ENCODE measurements around the gene ZMAT2. TPM values are rescaled to one million over a fixed set of nuclear protein-coding genes. Genes with fewer than 3 reads are reported as not detected.
"Not testable (repeated sequence)": the region's sequence is repeated elsewhere in the genome, so short reads cannot be mapped to it uniquely, and the experiment has no call there.

ZMAT2 gene
- total RNA-seq, 2 experiments from 2014 or later: 43.3 to 47.4 TPM

- Mint-ChIP-seq H3K27ac (no peak overlapping the region), H3K9me3 (ENCODE audit: insufficient read depth) (no peaks in the 10 kb centered on the region), H3K4me1 (ENCODE audit: low read depth) (peaks cover 18% of the 10 kb centered on the region), H3K4me3 (peak overlapping the region; percentile 96), H3K27me3 (ENCODE audit: low read depth) (peaks cover 5% of the 10 kb centered on the region), H3K36me3 (ENCODE audit: low read depth) (peaks cover 13% of the 10 kb centered on the region)
- no peak for ATAC-seq
- no peak for DNase-seq
- POLR2A ChIA-PET: interaction anchor here (1.1 to 4.7 kb wide), 3 partner anchors 11 to 64 kb away, joined by 4 to 22 read pairs (median 16); partner anchors contain the start of genes IK, NDUFA2 and ZMAT2
- CTCF ChIA-PET: interaction anchor here (0.8 to 2.0 kb wide), 10 partner anchors 9 to 360 kb away, joined by 3 to 10 read pairs (median 5); partner anchors contain the start of genes HARS1, IK, NDUFA2 and ZMAT2
These were observed 11.5 kb downstream of the ZMAT2 start for GRCh38 chr5:140711794-140712193.

- peaks cover 18% of the 10 kb centered on the region for H3K4me1 Mint-ChIP-seq (ENCODE audit: low read depth)
- ChIA-PET POLR2A (no interaction called here), CTCF (no interaction called here)
- H3K27me3 Mint-ChIP-seq (ENCODE audit: low read depth): peaks cover 5% of the 10 kb centered on the region
- ATAC-seq (no peak), DNase-seq (no peak)
- H3K4me3 Mint-ChIP-seq: no peak overlapping the region
- no peaks in the 10 kb centered on the region for H3K9me3 Mint-ChIP-seq (ENCODE audit: insufficient read depth)
- H3K27ac Mint-ChIP-seq: no peak overlapping the region
- peaks cover 5% of the 10 kb centered on the region for H3K36me3 Mint-ChIP-seq (ENCODE audit: low read depth)
These were observed 13.4 kb downstream of the ZMAT2 start for GRCh38 chr5:140713562-140714094.

GRCh38 chr5:140716238-140716637 is 16.0 kb downstream of the ZMAT2 start:
- DNase-seq; H3K27me3 Mint-ChIP-seq (ENCODE audit: low read depth); H3K27ac Mint-ChIP-seq; H3K9me3 Mint-ChIP-seq (ENCODE audit: insufficient read depth); H3K36me3 Mint-ChIP-seq (ENCODE audit: low read depth); POLR2A ChIA-PET; H3K4me3 Mint-ChIP-seq; ATAC-seq: not testable (repeated sequence)
- CTCF ChIA-PET: interaction anchor here (0.8 kb wide), 1 partner anchor 343 kb away, joined by 5 read pairs; no protein-coding TSS in a partner anchor
- H3K4me1 Mint-ChIP-seq (ENCODE audit: low read depth): peaks cover 10% of the 10 kb centered on the region

GRCh38 chr5:140718266-140718592 is 18.0 kb downstream of the ZMAT2 start:
- no peaks in the 10 kb centered on the region for H3K9me3 Mint-ChIP-seq (ENCODE audit: insufficient read depth)
- H3K4me1 Mint-ChIP-seq (ENCODE audit: low read depth): peaks cover 2% of the 10 kb centered on the region
- POLR2A ChIA-PET: interaction anchor here (1.1 kb wide), 1 partner anchor 70 kb away, joined by 4 read pairs; no protein-coding TSS in a partner anchor
- ATAC-seq (no peak), DNase-seq (no peak)
- peaks cover 16% of the 10 kb centered on the region for H3K27me3 Mint-ChIP-seq (ENCODE audit: low read depth)
- CTCF ChIA-PET: interaction anchor here (3.8 kb wide), 1 partner anchor 355 kb away, joined by 15 read pairs; no protein-coding TSS in a partner anchor
- no peak overlapping the region for H3K27ac Mint-ChIP-seq
- H3K4me3 Mint-ChIP-seq: no peak overlapping the region
- no peaks in the 10 kb centered on the region for H3K36me3 Mint-ChIP-seq (ENCODE audit: low read depth)

- peaks cover 19% of the 10 kb centered on the region for H3K27me3 Mint-ChIP-seq (ENCODE audit: low read depth)
- H3K9me3 Mint-ChIP-seq (ENCODE audit: insufficient read depth); POLR2A ChIA-PET; H3K4me1 Mint-ChIP-seq (ENCODE audit: low read depth); H3K36me3 Mint-ChIP-seq (ENCODE audit: low read depth); DNase-seq; ATAC-seq; H3K27ac Mint-ChIP-seq; H3K4me3 Mint-ChIP-seq: not testable (repeated sequence)
- CTCF ChIA-PET: interaction anchor here (1.3 to 3.8 kb wide), 7 partner anchors 9 to 482 kb away, joined by 3 to 15 read pairs (median 7); no protein-coding TSS in a partner anchor
These were observed 20.5 kb downstream of the ZMAT2 start for GRCh38 chr5:140720738-140721137.

- H3K9me3 Mint-ChIP-seq (ENCODE audit: insufficient read depth); H3K4me3 Mint-ChIP-seq; ATAC-seq; DNase-seq; H3K36me3 Mint-ChIP-seq (ENCODE audit: low read depth); H3K27ac Mint-ChIP-seq: not testable (repeated sequence)
- CTCF ChIA-PET: interaction anchor here (1.4 to 3.8 kb wide), 5 partner anchors 349 to 691 kb away, joined by 3 to 15 read pairs (median 8); partner anchors contain the start of gene PCDHGA10
- Mint-ChIP-seq H3K4me1 (ENCODE audit: low read depth) (peaks cover 14% of the 10 kb centered on the region), H3K27me3 (ENCODE audit: low read depth) (peaks cover 24% of the 10 kb centered on the region)
- POLR2A ChIA-PET: interaction anchor here (1.2 kb wide), 1 partner anchor 18 kb away, joined by 3 read pairs; no protein-coding TSS in a partner anchor
These were observed 21.1 kb downstream of the ZMAT2 start for GRCh38 chr5:140721395-140721794.

- DNase-seq (peak; percentile 86), ATAC-seq (peak; percentile 94)
- Mint-ChIP-seq H3K36me3 (ENCODE audit: low read depth) (no peaks in the 10 kb centered on the region), H3K4me1 (ENCODE audit: low read depth) (peaks cover 14% of the 10 kb centered on the region), H3K27ac (peak overlapping the region; percentile 80), H3K27me3 (ENCODE audit: low read depth) (peaks cover 26% of the 10 kb centered on the region), H3K9me3 (ENCODE audit: insufficient read depth) (no peaks in the 10 kb centered on the region), H3K4me3 (peak overlapping the region; percentile 79)
- POLR2A ChIA-PET: interaction anchor here (0.7 to 1.1 kb wide), 3 partner anchors 15 to 594 kb away, joined by 3 to 4 read pairs (median 3); no protein-coding TSS in a partner anchor
- CTCF ChIA-PET: interaction anchor here (0.6 to 2.1 kb wide), 12 partner anchors 15 to 893 kb away, joined by 3 to 8 read pairs (median 4); partner anchors contain the start of genes DIAPH1, IK, NDUFA2 and TAF7
These were observed 25.7 kb downstream of the ZMAT2 start for GRCh38 chr5:140725799-140726471.

GRCh38 chr5:140733098-140733497 is 32.9 kb downstream of the ZMAT2 start:
- ChIA-PET POLR2A (no interaction called here), CTCF (no interaction called here)
- no peak for DNase-seq
- H3K9me3 Mint-ChIP-seq (ENCODE audit: insufficient read depth): no peaks in the 10 kb centered on the region
- H3K4me1 Mint-ChIP-seq (ENCODE audit: low read depth): no peaks in the 10 kb centered on the region
- H3K27ac Mint-ChIP-seq: no peak overlapping the region
- H3K36me3 Mint-ChIP-seq (ENCODE audit: low read depth): no peaks in the 10 kb centered on the region
- no peak overlapping the region for H3K4me3 Mint-ChIP-seq
- ATAC-seq: no peak
- peaks cover 27% of the 10 kb centered on the region for H3K27me3 Mint-ChIP-seq (ENCODE audit: low read depth)

- no peaks in the 10 kb centered on the region for H3K36me3 Mint-ChIP-seq (ENCODE audit: low read depth)
- ChIA-PET CTCF (no interaction called here), POLR2A (no interaction called here)
- DNase-seq (no peak), ATAC-seq (no peak)
- no peak overlapping the region for H3K4me3 Mint-ChIP-seq
- no peak overlapping the region for H3K27ac Mint-ChIP-seq
- H3K27me3 Mint-ChIP-seq (ENCODE audit: low read depth): peaks cover 25% of the 10 kb centered on the region
- H3K4me1 Mint-ChIP-seq (ENCODE audit: low read depth): no peaks in the 10 kb centered on the region
- H3K9me3 Mint-ChIP-seq (ENCODE audit: insufficient read depth): no peaks in the 10 kb centered on the region
These were observed 34.1 kb downstream of the ZMAT2 start for GRCh38 chr5:140734354-140734753.

GRCh38 chr5:140737486-140737885 is 37.2 kb downstream of the ZMAT2 start:
- Mint-ChIP-seq H3K4me3 (no peak overlapping the region), H3K4me1 (ENCODE audit: low read depth) (no peaks in the 10 kb centered on the region), H3K36me3 (ENCODE audit: low read depth) (no peaks in the 10 kb centered on the region), H3K27ac (no peak overlapping the region), H3K9me3 (ENCODE audit: insufficient read depth) (no peaks in the 10 kb centered on the region), H3K27me3 (ENCODE audit: low read depth) (peaks cover 25% of the 10 kb centered on the region)
- ATAC-seq (no peak), DNase-seq (no peak)
- ChIA-PET CTCF (no interaction called here), POLR2A (interaction anchor here (0.7 kb wide), 1 partner anchor 99 kb away, joined by 3 read pairs; no protein-coding TSS in a partner anchor)

- Mint-ChIP-seq H3K36me3 (ENCODE audit: low read depth) (no peaks in the 10 kb centered on the region), H3K9me3 (ENCODE audit: insufficient read depth) (peaks cover 4% of the 10 kb centered on the region), H3K4me1 (ENCODE audit: low read depth) (no peaks in the 10 kb centered on the region), H3K4me3 (no peak overlapping the region), H3K27me3 (ENCODE audit: low read depth) (peaks cover 5% of the 10 kb centered on the region), H3K27ac (no peak overlapping the region)
- POLR2A ChIA-PET: no interaction called here
- ATAC-seq: no peak
- DNase-seq: no peak
- CTCF ChIA-PET: no interaction called here
These were observed 41.7 kb downstream of the ZMAT2 start for GRCh38 chr5:140741967-140742366.

GRCh38 chr5:140753561-140753960 is 53.3 kb downstream of the ZMAT2 start:
- Mint-ChIP-seq H3K27me3 (ENCODE audit: low read depth) (no peaks in the 10 kb centered on the region), H3K9me3 (ENCODE audit: insufficient read depth) (peaks cover 44% of the 10 kb centered on the region), H3K4me3 (no peak overlapping the region), H3K36me3 (ENCODE audit: low read depth) (no peaks in the 10 kb centered on the region), H3K27ac (no peak overlapping the region), H3K4me1 (ENCODE audit: low read depth) (no peaks in the 10 kb centered on the region)
- DNase-seq (no peak), ATAC-seq (no peak)
- ChIA-PET POLR2A (no interaction called here), CTCF (no interaction called here)

Data from activated CD8-positive, alpha-beta T cell treated with anti-CD3 and anti-CD28 coated beads, Interleukin-2, amount 10 ng/mL, durations not matched to agents 7 days and 5 days (primary cell).